ENCODE results near the gene TFF2. TPM values are rescaled to one million over a fixed set of nuclear protein-coding genes. Genes with fewer than 3 reads are reported as not detected.

The TFF2 gene
- total and polyA plus RNA-seq, 7 donors, result not detected

GRCh38 chr21:42331660-42332059, 19.1 kb downstream of the TFF2 start:
- DNase-seq (no peak), ATAC-seq (no peak)
- no peak for TF ChIP-seq CTCF (IDR thresholded peaks at IDR 0.05)
- Histone ChIP-seq H3K36me3 (ENCODE audit: insufficient read depth in 1 of 2, low read depth in 1 of 2) (no peaks in the 10 kb centered on the region), H3K4me1 (no peaks in the 10 kb centered on the region), H3K9me3 (no peaks in the 10 kb centered on the region), H3K27ac (no peak overlapping the region), H3K4me3 (no peak overlapping the region), H3K27me3 (ENCODE audit: insufficient read depth in 3 of 3, low read length in 2 of 3) (peaks cover 0 to 39% (median 3%) of the 10 kb centered on the region in 3 donors)
- intact Hi-C loops (cut with DNase I), result no loop called here

DNA sequence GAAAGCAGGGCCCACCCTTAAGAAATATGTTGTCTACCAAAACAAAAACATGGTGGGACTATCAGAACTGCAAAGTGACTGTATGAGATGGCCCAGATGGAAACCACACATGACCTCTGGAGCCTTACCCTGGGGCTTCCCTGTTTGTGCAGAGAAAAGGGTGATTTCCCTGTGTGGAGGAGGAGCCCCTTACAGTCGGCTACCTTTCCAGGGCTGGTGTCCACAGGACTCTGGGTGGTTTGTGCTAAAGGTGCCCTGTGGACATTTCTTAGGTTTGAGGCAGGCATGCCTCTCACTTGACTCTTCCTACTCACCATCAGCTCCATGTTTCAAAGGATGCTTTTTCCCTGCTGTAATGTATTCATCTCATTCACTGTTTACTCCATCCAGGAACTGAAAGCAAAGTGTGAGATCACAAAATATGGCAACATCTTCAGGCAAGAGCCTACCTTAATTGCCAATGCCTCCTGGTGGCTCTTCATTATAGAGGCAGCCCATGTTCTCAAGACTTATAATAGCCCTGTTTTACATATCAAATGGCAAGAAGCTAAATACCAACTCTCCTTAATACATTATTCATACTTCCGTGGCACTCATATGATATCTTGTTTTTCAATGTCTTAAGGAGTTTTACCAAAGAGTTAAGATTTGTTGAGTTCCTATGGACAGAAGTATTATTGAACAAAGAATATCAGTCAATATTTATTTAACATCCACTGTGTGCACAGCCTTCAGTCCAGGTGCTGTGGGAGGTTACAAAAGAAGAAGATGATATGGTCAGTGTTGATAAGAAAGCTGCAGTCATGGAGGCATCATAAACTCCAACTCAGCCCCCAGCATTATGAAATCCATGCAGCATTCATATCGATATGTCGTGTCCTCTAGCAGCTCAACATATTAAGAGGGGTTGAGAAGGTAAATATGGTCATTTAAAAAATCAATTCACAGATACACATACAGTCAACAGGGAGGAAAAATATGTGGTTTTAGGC, 20.1 kb downstream of the TFF2 start:
- Histone ChIP-seq H3K27ac (no peak overlapping the region), H3K4me1 (no peaks in the 10 kb centered on the region), H3K4me3 (no peak overlapping the region), H3K27me3 (ENCODE audit: insufficient read depth in 3 of 3, low read length in 2 of 3) (peaks cover 0 to 31% (median 3%) of the 10 kb centered on the region in 3 donors), H3K9me3 (no peaks in the 10 kb centered on the region), H3K36me3 (ENCODE audit: insufficient read depth in 1 of 2, low read depth in 1 of 2) (no peaks in the 10 kb centered on the region)
- no peak for TF ChIP-seq CTCF (IDR thresholded peaks at IDR 0.05)
- DNase-seq (no peak), ATAC-seq (no peak)
- intact Hi-C loops (cut with DNase I), result no loop called here
- WGBS, 3 donors, result 88 to 94% (median 92%) methylated on average over 4 of the region's 4 CpGs

- Histone ChIP-seq H3K4me1 (no peaks in the 10 kb centered on the region), H3K27me3 (ENCODE audit: insufficient read depth in 3 of 3, low read length in 2 of 3) (peaks cover 0 to 13% (median 0%) of the 10 kb centered on the region in 3 donors), H3K27ac (no peak overlapping the region), H3K36me3 (ENCODE audit: insufficient read depth in 1 of 2, low read depth in 1 of 2) (no peaks in the 10 kb centered on the region), H3K9me3 (no peaks in the 10 kb centered on the region), H3K4me3 (no peak overlapping the region)
- intact Hi-C loops (cut with DNase I), result no loop called here
- no peak for TF ChIP-seq CTCF (IDR thresholded peaks at IDR 0.05)
- no peak for DNase-seq
- 79 to 82% (median 80%) methylated on average over 6 of the region's 6 CpGs for WGBS, 3 donors
- ATAC-seq, result no peak
These were observed 25.9 kb downstream of the TFF2 start for GRCh38 chr21:42324896-42325295.

DNA sequence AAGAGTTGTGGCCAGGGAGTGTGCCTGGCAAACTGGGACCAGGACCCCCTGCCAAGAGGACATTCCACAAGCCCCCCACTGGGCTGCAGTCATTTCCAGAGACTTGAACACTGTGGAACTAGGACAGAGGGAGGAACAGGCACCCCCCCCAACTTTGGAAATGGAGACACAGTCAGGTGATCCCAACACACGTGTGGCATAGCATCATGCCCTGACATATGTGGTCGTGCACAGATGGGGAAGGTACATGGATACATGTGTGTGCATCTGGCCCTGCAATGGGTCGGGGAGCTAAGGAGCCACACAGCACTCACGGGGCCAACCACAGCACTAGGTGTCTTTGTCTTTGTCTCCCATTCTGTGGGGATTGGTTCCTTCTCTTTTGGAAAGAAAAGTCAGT, 28.9 kb downstream of the TFF2 start:
- no peak for TF ChIP-seq CTCF (IDR thresholded peaks at IDR 0.05)
- DNase-seq (no peak), ATAC-seq (no peak)
- Histone ChIP-seq H3K9me3 (no peaks in the 10 kb centered on the region), H3K27me3 (ENCODE audit: insufficient read depth in 3 of 3, low read length in 2 of 3) (peaks cover 0 to 13% (median 1%) of the 10 kb centered on the region in 3 donors), H3K36me3 (ENCODE audit: insufficient read depth in 1 of 2, low read depth in 1 of 2) (no peaks in the 10 kb centered on the region), H3K4me1 (no peaks in the 10 kb centered on the region), H3K4me3 (no peak overlapping the region), H3K27ac (no peak overlapping the region)
- intact Hi-C loops (cut with DNase I), result no loop called here
- WGBS, 3 donors, result 80 to 88% (median 82%) methylated on average over 4 of the region's 4 CpGs

Data from psoas muscle (tissue), 8 donors.